ENCODE measurements around the gene SPAG16. TPM values are rescaled to one million over a fixed set of nuclear protein-coding genes. Genes with fewer than 3 reads are reported as not detected.

The SPAG16 gene
- total and polyA plus RNA-seq, 2 donors (not counting 1 experiment from before 2014, with no cell fraction given): 3.4 to 8.6 TPM

DNA sequence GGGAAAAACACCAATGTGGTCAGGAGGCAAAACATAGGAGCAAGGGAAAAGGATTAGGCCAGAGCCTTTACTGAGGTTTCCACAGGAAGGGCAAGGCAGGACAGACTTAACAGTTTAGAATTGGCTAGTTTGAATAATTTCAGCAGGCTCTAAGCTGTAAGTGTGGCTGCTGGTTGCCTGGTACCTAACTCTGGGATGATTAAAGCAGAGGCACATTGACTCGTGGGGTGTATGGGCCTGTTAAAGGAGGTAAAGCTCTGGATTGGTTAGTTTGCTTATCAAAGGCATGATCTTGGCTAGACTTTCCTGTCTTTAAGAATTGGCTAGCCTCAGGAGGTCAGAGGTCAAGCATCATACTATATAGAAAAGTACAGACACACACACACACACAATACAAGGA, 132.6 kb downstream of the SPAG16 start:
- CTCF ChIA-PET: no interaction called here
- H3K27ac Mint-ChIP-seq: no peak overlapping the region
- no peak overlapping the region for H3K9ac ChIP-seq (ENCODE audit: low read length)
- H3K4me3 Mint-ChIP-seq: no peak overlapping the region
- no peaks in the 10 kb centered on the region for H3K79me2 ChIP-seq (ENCODE audit: control insufficient read depth, insufficient read depth, low read length)
- DNase-seq (no peak), ATAC-seq (ENCODE audit: low read depth) (no peak)
- no peak overlapping the region for H3K4me2 ChIP-seq (replicated peaks; ENCODE audit: low read depth, low read length, poor library complexity, severe bottlenecking)
- intact Hi-C loops (cut with micrococcal nuclease): no loop called here
- H3K36me3 ChIP-seq (replicated peaks in 1 of 2; ENCODE audit: control extremely low read depth in 1 of 2, control insufficient read depth in 1 of 2, extremely low read depth in 1 of 2, insufficient read depth in 2 of 2, low read length in 1 of 2): no peaks in the 10 kb centered on the region
- H3K27ac ChIP-seq (ENCODE audit: low read length in 2 of 2): no peak overlapping the region
- no peaks in the 10 kb centered on the region for H4K20me1 ChIP-seq (ENCODE audit: control insufficient read depth, insufficient read depth, low read length, poor library complexity, severe bottlenecking)
- H2AFZ ChIP-seq (ENCODE audit: insufficient read depth, low read depth, low read length, poor library complexity, severe bottlenecking): no peak overlapping the region
- no peak for TF ChIP-seq EZH2 (IDR thresholded peaks at IDR 0.05; ENCODE audit: borderline replicate concordance, insufficient read depth, low read depth, low read length, poor library complexity, severe bottlenecking)
- TF ChIP-seq, protein P1, sequence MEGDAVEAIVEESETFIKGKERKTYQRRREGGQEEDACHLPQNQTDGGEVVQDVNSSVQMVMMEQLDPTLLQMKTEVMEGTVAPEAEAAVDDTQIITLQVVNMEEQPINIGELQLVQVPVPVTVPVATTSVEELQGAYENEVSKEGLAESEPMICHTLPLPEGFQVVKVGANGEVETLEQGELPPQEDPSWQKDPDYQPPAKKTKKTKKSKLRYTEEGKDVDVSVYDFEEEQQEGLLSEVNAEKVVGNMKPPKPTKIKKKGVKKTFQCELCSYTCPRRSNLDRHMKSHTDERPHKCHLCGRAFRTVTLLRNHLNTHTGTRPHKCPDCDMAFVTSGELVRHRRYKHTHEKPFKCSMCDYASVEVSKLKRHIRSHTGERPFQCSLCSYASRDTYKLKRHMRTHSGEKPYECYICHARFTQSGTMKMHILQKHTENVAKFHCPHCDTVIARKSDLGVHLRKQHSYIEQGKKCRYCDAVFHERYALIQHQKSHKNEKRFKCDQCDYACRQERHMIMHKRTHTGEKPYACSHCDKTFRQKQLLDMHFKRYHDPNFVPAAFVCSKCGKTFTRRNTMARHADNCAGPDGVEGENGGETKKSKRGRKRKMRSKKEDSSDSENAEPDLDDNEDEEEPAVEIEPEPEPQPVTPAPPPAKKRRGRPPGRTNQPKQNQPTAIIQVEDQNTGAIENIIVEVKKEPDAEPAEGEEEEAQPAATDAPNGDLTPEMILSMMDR (IDR thresholded peaks at IDR 0.05): no peak
- 50% methylated on average over 1 of the region's 1 CpG for WGBS (ENCODE audit: insufficient coverage)
- no peak overlapping the region for H3K4me3 ChIP-seq (ENCODE audit: control extremely low read depth in 1 of 5, extremely low read depth in 1 of 5, insufficient read depth in 1 of 5, low read depth in 2 of 5, low read length in 4 of 5)
- no peaks in the 10 kb centered on the region for H3K4me1 ChIP-seq (ENCODE audit: control insufficient read depth in 2 of 2, insufficient read depth in 2 of 2, low read length in 2 of 2)
- no peaks in the 10 kb centered on the region for H3K27me3 ChIP-seq (replicated peaks in 1 of 4; ENCODE audit: control extremely low read depth in 1 of 4, control insufficient read depth in 3 of 4, insufficient read depth in 4 of 4, low read length in 3 of 4)
- no peaks in the 10 kb centered on the region for H3K27me3 Mint-ChIP-seq
- H3K9me3 ChIP-seq (ENCODE audit: control extremely low read depth in 1 of 3, control insufficient read depth in 2 of 3, insufficient read depth in 1 of 3, low read length in 2 of 3): peaks cover 0 to 4% (median 0%) of the 10 kb centered on the region in 3 donors
- POLR2A ChIA-PET: no interaction called here
- no peaks in the 10 kb centered on the region for H3K4me1 Mint-ChIP-seq
- no peaks in the 10 kb centered on the region for H3K9me3 Mint-ChIP-seq (ENCODE audit: insufficient read depth)

GRCh38 chr2:213419980-213420379, 135.7 kb downstream of the SPAG16 start:
- Histone ChIP-seq H2AFZ (ENCODE audit: insufficient read depth, low read depth, low read length, poor library complexity, severe bottlenecking) (no peak overlapping the region), H3K4me2 (replicated peaks; ENCODE audit: low read depth, low read length, poor library complexity, severe bottlenecking) (no peak overlapping the region), H3K27ac (ENCODE audit: low read length in 2 of 2) (no peak overlapping the region), H3K36me3 (replicated peaks in 1 of 2; ENCODE audit: control extremely low read depth in 1 of 2, control insufficient read depth in 1 of 2, extremely low read depth in 1 of 2, insufficient read depth in 2 of 2, low read length in 1 of 2) (no peaks in the 10 kb centered on the region), H3K27me3 (replicated peaks in 1 of 4; ENCODE audit: control extremely low read depth in 1 of 4, control insufficient read depth in 3 of 4, insufficient read depth in 4 of 4, low read length in 3 of 4) (no peaks in the 10 kb centered on the region), H3K4me1 (ENCODE audit: control insufficient read depth in 2 of 2, insufficient read depth in 2 of 2, low read length in 2 of 2) (no peaks in the 10 kb centered on the region), H3K9ac (ENCODE audit: low read length) (no peak overlapping the region), H3K4me3 (ENCODE audit: control extremely low read depth in 1 of 5, extremely low read depth in 1 of 5, insufficient read depth in 1 of 5, low read depth in 2 of 5, low read length in 4 of 5) (no peak overlapping the region), H3K79me2 (ENCODE audit: control insufficient read depth, insufficient read depth, low read length) (no peaks in the 10 kb centered on the region), H3K9me3 (ENCODE audit: control extremely low read depth in 1 of 3, control insufficient read depth in 2 of 3, insufficient read depth in 1 of 3, low read length in 2 of 3) (peaks cover 0 to 4% (median 0%) of the 10 kb centered on the region in 3 donors), H4K20me1 (ENCODE audit: control insufficient read depth, insufficient read depth, low read length, poor library complexity, severe bottlenecking) (no peaks in the 10 kb centered on the region)
- DNase-seq: no peak
- Mint-ChIP-seq H3K4me1 (no peaks in the 10 kb centered on the region), H3K4me3 (no peak overlapping the region), H3K27ac (no peak overlapping the region), H3K27me3 (peaks cover 4% of the 10 kb centered on the region), H3K9me3 (ENCODE audit: insufficient read depth) (no peaks in the 10 kb centered on the region)
- CTCF ChIA-PET: no interaction called here
- intact Hi-C loops (cut with micrococcal nuclease): no loop called here
- WGBS (ENCODE audit: insufficient coverage): no CpG with 5 or more reads among the region's 1 CpG
- POLR2A ChIA-PET: no interaction called here
- no peak for ATAC-seq (ENCODE audit: low read depth)
- TF ChIP-seq, protein P1 (IDR thresholded peaks at IDR 0.05): no peak
- no peak for TF ChIP-seq EZH2 (IDR thresholded peaks at IDR 0.05; ENCODE audit: borderline replicate concordance, insufficient read depth, low read depth, low read length, poor library complexity, severe bottlenecking)

All from B cell (primary cell).